Ishikawa (cell line): Measurements from ENCODE around the gene TRABD.

Source experiments
- CEBPB ChIP-seq: IDR thresholded peaks from 2 replicates; pipeline ENCODE4 v1.6.1; 2012
- CREB1 ChIP-seq: IDR thresholded peaks from 2 replicates; pipeline ENCODE4 v1.6.1; 2012; ENCODE audit warnings: low read depth
- EGR1 ChIP-seq: IDR thresholded peaks from 2 replicates; pipeline ENCODE4 v1.6.1; 2012
- EP300 ChIP-seq: IDR thresholded peaks from 2 replicates; pipeline ENCODE4 v1.6.1; 2012; ENCODE audit warnings: borderline replicate concordance
- FOXM1 ChIP-seq: IDR thresholded peaks from 2 replicates; pipeline ENCODE4 v1.6.1; 2012; ENCODE audit warnings: low read depth, borderline replicate concordance
- MAX ChIP-seq: IDR thresholded peaks from 2 replicates; pipeline ENCODE4 v1.6.1; 2012
- NFIC ChIP-seq: IDR thresholded peaks from 2 replicates; pipeline ENCODE4 v1.6.1; 2012
- RAD21 ChIP-seq: IDR thresholded peaks from 2 replicates; pipeline ENCODE4 v1.6.1; 2012; ENCODE audit warnings: low read depth
- REST ChIP-seq: IDR thresholded peaks from 2 replicates; pipeline ENCODE4 v1.6.1; 2012; ENCODE audit warnings: low read depth, mild to moderate bottlenecking
- TAF1 ChIP-seq: IDR thresholded peaks from 2 replicates; pipeline ENCODE4 v1.6.1; 2012; ENCODE audit warnings: low read depth, mild to moderate bottlenecking
- TCF12 ChIP-seq: IDR thresholded peaks from 2 replicates; pipeline ENCODE4 v1.6.1; 2012; ENCODE audit warnings: low read depth
- TEAD4 ChIP-seq: IDR thresholded peaks from 2 replicates; pipeline ENCODE4 v1.6.1; 2012
- USF1 ChIP-seq: IDR thresholded peaks from 2 replicates; pipeline ENCODE4 v1.6.1; 2012
- YY1 ChIP-seq: IDR thresholded peaks from 2 replicates; pipeline ENCODE4 v1.6.1; 2012; ENCODE audit warnings: low read depth
- ZBTB7A ChIP-seq: IDR thresholded peaks from 2 replicates; pipeline ENCODE4 v1.6.1; 2012; ENCODE audit warnings: low read depth

Gene TRABD

GRCh38 chr22:50242406-50242949, 56.8 kb downstream of the TRABD start:
- TF ChIP-seq MAX (no peak), CEBPB (no peak), FOXM1 (no peak), EP300 (no peak), NFIC (no peak), ZBTB7A (no peak), CREB1 (no peak), TEAD4 (no peak), YY1 (no peak), TAF1 (no peak), RAD21 (no peak), REST (no peak), TCF12 (no peak), EGR1 (no peak), USF1 (no peak)

GRCh38 chr22:50243685-50244419, 58.1 kb downstream of the TRABD start:
- TF ChIP-seq CREB1 (no peak), EP300 (no peak), NFIC (no peak), RAD21 (no peak), CEBPB (no peak), YY1 (no peak), REST (no peak), MAX (no peak), ZBTB7A (no peak), TAF1 (no peak), EGR1 (no peak), TCF12 (no peak)

GRCh38 chr22:50244420-50245213, 58.9 kb downstream of the TRABD start, which contains the start of gene TUBGCP6:
TSS of gene TUBGCP6 (minus strand) at chr22:50245023. CDS start at chr22:50244459, 564 bp downstream.
- TF ChIP-seq FOXM1: 0 out of 2 replicates have a peak, but pooled peaks have one; percentile 26
- 0 out of 2 replicates have a peak, but pooled peaks have one; percentile 53 for TF ChIP-seq NFIC
- peak; percentile 75 for TF ChIP-seq TAF1
- peak; percentile 79 for TF ChIP-seq YY1
- TF ChIP-seq REST: 0 out of 2 replicates have a peak, but pooled peaks have one; percentile 12
- peak; percentile 62 for TF ChIP-seq TCF12
- TF ChIP-seq USF1: peak; percentile 55; the same call in 1 of the 2 replicates
- 0 out of 2 replicates have a peak, but pooled peaks have one; percentile 14 for TF ChIP-seq CEBPB
- TF ChIP-seq EP300: peak; percentile 61; the same call in 1 of the 2 replicates
- TF ChIP-seq MAX: peak; percentile 91
- peak; percentile 30; the same call in 1 of the 2 replicates for TF ChIP-seq ZBTB7A
- TF ChIP-seq EGR1: 0 out of 2 replicates have a peak, but pooled peaks have one; percentile 15
- peak; percentile 99 for TF ChIP-seq CREB1
- peak; percentile 52; the same call in 1 of the 2 replicates for TF ChIP-seq TEAD4
- 0 out of 2 replicates have a peak, but pooled peaks have one; percentile 2 for TF ChIP-seq RAD21
